ENCODE measurements around the gene COX8C.

The COX8C gene

DNA sequence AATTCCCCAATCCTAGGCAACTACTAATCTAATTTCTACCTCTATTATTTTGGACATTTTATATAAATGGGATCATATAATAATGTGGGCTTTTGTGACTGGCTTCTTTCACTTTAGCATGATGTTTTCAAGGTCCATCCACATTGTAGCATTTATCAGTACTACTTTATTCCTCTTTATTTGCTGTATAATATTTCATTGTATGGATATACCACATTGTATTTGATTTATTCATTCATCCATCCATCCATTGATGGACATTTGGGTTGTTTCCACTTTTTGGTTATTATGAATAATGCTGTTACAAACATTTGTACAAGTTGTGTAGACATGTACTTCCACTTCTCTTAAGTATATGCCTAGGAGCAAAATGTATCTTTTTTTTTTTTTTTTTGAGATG lies 31.4 kb upstream of the COX8C start:
- no peak for DNase-seq (ENCODE audit: low read depth)
- no peak overlapping the region for H3K4me3 ChIP-seq (ENCODE audit: low read depth, low read length)
- TF ChIP-seq, protein P1, sequence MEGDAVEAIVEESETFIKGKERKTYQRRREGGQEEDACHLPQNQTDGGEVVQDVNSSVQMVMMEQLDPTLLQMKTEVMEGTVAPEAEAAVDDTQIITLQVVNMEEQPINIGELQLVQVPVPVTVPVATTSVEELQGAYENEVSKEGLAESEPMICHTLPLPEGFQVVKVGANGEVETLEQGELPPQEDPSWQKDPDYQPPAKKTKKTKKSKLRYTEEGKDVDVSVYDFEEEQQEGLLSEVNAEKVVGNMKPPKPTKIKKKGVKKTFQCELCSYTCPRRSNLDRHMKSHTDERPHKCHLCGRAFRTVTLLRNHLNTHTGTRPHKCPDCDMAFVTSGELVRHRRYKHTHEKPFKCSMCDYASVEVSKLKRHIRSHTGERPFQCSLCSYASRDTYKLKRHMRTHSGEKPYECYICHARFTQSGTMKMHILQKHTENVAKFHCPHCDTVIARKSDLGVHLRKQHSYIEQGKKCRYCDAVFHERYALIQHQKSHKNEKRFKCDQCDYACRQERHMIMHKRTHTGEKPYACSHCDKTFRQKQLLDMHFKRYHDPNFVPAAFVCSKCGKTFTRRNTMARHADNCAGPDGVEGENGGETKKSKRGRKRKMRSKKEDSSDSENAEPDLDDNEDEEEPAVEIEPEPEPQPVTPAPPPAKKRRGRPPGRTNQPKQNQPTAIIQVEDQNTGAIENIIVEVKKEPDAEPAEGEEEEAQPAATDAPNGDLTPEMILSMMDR (IDR thresholded peaks at IDR 0.05; ENCODE audit: low read depth, low read length, missing control alignments), result no peak

DNA sequence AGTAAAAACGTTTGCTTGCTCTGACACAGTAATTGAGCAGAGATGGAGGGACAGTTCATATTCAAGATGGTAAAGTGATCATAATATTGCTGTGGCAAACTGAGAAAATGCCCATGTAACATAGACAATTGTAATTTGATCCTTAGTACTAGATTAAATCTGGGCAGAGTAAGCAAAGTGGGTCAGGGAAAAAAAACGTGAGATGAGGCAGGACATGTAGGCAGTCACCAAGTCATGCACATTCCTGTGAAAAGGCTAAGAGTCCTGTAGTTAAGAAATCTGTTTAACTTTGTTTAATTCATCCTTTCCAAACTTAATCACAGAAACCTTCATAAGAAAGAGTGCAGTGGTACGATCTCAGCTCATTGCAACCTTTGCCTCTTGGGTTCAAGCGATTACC lies 30.3 kb upstream of the COX8C start:
- DNase-seq (ENCODE audit: low read depth), result no peak
- TF ChIP-seq, protein P1 (IDR thresholded peaks at IDR 0.05; ENCODE audit: low read depth, low read length, missing control alignments), result no peak
- H3K4me3 ChIP-seq (ENCODE audit: low read depth, low read length), result no peak overlapping the region

DNA sequence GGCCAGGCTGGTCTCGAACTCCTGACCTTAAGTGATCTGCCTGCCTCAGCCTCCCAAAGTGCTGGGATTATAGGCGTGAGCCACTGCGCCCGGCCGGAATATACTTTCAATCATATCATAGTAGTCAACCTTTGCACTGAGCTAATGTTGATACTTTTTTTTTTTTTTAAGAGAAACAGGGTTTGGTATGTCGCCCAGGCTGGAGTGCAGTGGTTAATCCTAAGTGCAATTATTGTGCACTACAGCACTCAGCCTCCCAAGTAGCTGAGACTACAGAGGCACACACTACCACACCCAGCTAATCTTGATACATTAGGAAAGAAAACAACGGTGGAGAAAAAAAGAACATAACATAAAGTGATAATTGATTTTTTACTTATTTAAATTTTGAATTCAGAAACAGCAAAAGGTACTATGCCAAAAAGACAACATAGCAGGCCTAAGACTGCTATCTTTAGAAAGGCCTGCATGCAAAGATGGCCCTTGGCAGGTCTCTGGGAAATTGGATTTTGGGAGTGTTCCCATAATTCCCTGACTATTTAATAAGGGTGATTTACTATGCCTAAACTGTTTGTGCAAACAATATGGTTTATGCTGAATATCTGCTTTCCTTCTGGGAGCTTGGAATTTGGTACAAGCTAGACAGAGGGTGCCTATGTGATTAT lies 29.6 kb upstream of the COX8C start:
- DNase-seq (ENCODE audit: low read depth), result no peak
- H3K4me3 ChIP-seq (ENCODE audit: low read depth, low read length), result no peak overlapping the region
- TF ChIP-seq, protein P1 (IDR thresholded peaks at IDR 0.05; ENCODE audit: low read depth, low read length, missing control alignments), result no peak

DNA sequence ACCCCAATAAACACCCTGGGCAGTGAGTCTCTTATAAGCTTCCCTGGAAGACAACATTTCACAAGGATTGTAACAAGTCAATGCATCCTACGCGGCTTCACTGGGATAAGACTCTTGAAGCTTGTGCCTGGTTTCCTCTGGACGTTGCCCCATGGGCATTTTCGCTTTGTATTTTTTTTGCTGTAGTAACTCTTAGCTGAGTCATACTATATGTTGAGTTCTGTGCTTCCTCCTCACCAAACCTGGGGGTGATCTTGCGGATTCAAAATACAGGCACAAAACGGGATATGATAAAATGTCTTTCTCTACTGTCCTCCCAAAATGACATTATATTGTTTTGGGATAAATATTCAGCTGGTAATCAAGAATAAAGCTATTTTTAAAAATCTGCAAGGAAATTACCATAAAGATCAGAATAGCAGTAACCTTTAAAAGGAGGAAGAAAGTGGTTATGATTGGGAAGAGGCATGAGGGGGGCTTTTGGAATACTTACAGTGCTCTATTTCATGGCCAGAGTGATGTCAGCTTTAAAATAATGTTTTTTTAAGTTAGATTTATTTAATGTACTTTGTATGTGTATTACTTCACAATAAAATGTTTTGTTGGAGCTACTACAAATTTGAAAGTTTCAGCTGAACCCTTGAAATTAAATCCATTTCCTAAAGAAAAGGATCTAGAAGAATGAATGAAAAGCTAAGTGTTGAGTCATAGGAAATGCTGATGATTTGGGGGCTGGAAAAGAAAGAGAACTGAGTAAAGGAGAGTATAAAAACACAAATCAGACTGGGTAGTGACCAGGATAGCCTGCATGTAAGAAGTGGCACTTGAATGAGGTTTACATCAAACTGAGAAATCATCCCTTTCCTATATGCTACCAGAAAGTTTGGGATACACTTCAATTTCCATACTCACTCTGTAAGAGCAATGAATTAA lies 28.8 kb upstream of the COX8C start:
- no peak for DNase-seq (ENCODE audit: low read depth)
- TF ChIP-seq, protein P1 (IDR thresholded peaks at IDR 0.05; ENCODE audit: low read depth, low read length, missing control alignments), result no peak
- no peak overlapping the region for H3K4me3 ChIP-seq (ENCODE audit: low read depth, low read length)

DNA sequence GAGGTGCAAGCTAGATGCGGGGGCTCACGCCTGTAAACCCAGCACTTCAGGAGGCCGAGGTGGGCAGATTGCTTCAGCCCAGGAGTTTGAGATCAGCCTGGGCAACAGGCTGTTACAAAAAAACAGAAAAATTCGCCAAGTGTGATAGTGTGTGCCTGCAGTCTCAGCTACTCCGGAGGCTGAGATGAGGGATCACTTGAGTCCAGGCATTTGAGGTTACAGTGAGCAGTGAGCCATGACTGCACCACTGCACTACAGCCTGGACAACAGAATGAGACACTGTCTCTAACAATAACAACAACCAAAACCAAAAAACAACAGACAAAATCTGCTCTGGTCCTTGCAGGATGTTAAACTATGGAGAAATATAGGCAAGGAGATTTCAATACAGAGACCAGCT lies 28.1 kb upstream of the COX8C start:
- no peak overlapping the region for H3K4me3 ChIP-seq (ENCODE audit: low read depth, low read length)
- TF ChIP-seq, protein P1 (IDR thresholded peaks at IDR 0.05; ENCODE audit: low read depth, low read length, missing control alignments), result no peak
- no peak for DNase-seq (ENCODE audit: low read depth)

DNA sequence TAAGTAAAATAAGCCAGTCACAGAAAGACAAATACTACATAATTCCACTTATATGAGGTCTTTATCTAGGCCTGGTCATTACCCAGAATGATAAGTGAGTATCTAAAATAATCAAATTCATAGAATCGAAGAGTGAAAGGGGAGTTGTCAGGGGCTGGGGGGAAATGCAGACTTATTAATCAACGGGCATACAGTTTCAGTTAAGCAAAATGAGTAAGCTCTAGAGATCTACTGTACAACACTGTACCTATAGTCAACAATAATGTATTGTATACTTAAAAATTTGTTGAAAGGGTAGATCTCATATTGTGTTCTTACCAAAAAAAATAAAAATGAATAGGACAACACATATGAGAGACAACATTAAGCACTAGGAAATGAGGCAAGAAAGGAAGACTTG lies 27.5 kb upstream of the COX8C start:
- H3K4me3 ChIP-seq (ENCODE audit: low read depth, low read length), result no peak overlapping the region
- TF ChIP-seq, protein P1 (IDR thresholded peaks at IDR 0.05; ENCODE audit: low read depth, low read length, missing control alignments), result no peak
- DNase-seq (ENCODE audit: low read depth), result no peak

Data from GM12864 (cell line).